Stimulated activated CD8-positive, alpha-beta memory T cell treated with anti-CD3 and anti-CD28 coated beads, Interleukin-4, amount 100 ng/mL, for 1 hour (primary cell): ENCODE data around the gene ABCB1.
"Not testable (repeated sequence)": the region's sequence is repeated elsewhere in the genome, so short reads cannot be mapped to it uniquely, and the experiment has no call there.

Experiments
- DNase-seq, 2 donors: peaks; one replicate each; pipeline ENCODE4 v3.0.0-alpha.2; 2020; ENCODE audit warnings: low read depth in 2 of 2, low spot score in 1 of 2

The ABCB1 gene

GRCh38 chr7:87474533-87475358 is 125.9 kb downstream of the ABCB1 start:
- no peak for DNase-seq

- no peak for DNase-seq
These were observed 126.7 kb downstream of the ABCB1 start for GRCh38 chr7:87473986-87474385.

GRCh38 chr7:87473192-87473591 is 127.5 kb downstream of the ABCB1 start:
- DNase-seq = no peak

- no peak for DNase-seq
These were observed 129.2 kb downstream of the ABCB1 start for GRCh38 chr7:87471473-87471872.

- not testable (repeated sequence) for DNase-seq
These were observed 131.5 kb downstream of the ABCB1 start for GRCh38 chr7:87469204-87469603.

- not testable (repeated sequence) for DNase-seq
These were observed 135.2 kb downstream of the ABCB1 start for GRCh38 chr7:87465534-87465880.

- DNase-seq = not testable (repeated sequence)
These were observed 135.7 kb downstream of the ABCB1 start for GRCh38 chr7:87464830-87465533.

- DNase-seq = no peak
These were observed 136.7 kb downstream of the ABCB1 start for GRCh38 chr7:87463982-87464381.

GRCh38 chr7:87460444-87460843 is 140.2 kb downstream of the ABCB1 start:
- DNase-seq = not testable (repeated sequence)

- no peak for DNase-seq
These were observed 140.7 kb downstream of the ABCB1 start for GRCh38 chr7:87459941-87460340.

- DNase-seq = no peak
These were observed 142.5 kb downstream of the ABCB1 start for GRCh38 chr7:87458148-87458547.

GRCh38 chr7:87456247-87456646 is 144.4 kb downstream of the ABCB1 start:
- DNase-seq = no peak
